Osteocyte (in vitro differentiated cells): ENCODE results near the gene LDLRAD2. TPM values are rescaled to one million over a fixed set of nuclear protein-coding genes. Genes with fewer than 3 reads are reported as not detected.

Experiments
- DNase-seq: peaks from one replicate; pipeline ENCODE4 v3.0.0; 2021; ENCODE audit warnings: mixed read lengths; ENCODE audit not compliant: unreplicated experiment; ENCODE audit errors: extremely low spot score
- H3K27ac Mint-ChIP-seq: one replicate; pipeline ENCODE4 v1.8.0; 2021; ENCODE audit warnings: mild to moderate bottlenecking, mixed read lengths; ENCODE audit not compliant: unreplicated experiment
- H3K27me3 Mint-ChIP-seq: one replicate; pipeline ENCODE4 v1.8.0; 2021; ENCODE audit warnings: mixed read lengths; ENCODE audit not compliant: unreplicated experiment
- H3K36me3 Mint-ChIP-seq: one replicate; pipeline ENCODE4 v1.8.0; 2021; ENCODE audit warnings: mixed read lengths; ENCODE audit not compliant: unreplicated experiment
- H3K4me1 Mint-ChIP-seq: one replicate; pipeline ENCODE4 v1.8.0; 2021; ENCODE audit warnings: mixed read lengths; ENCODE audit not compliant: unreplicated experiment
- H3K4me3 Mint-ChIP-seq: one replicate; pipeline ENCODE4 v1.8.0; 2021; ENCODE audit warnings: mild to moderate bottlenecking, moderate library complexity, mixed read lengths; ENCODE audit not compliant: unreplicated experiment
- H3K9me3 Mint-ChIP-seq: one replicate; pipeline ENCODE4 v1.8.0; 2021; ENCODE audit warnings: mixed read lengths; ENCODE audit not compliant: unreplicated experiment
- total RNA-seq: library from RNA; stranded (reverse); gene quantifications from 2 replicates; pipeline ENCODE4 v1.2.1, GENCODE V29; 2021
- TF ChIP-seq, protein P1 (sequence below): fragments of 200-600 bp; sonication (generic); IDR thresholded peaks from 2 replicates; pipeline ENCODE4 v1.5.0; 2021; ENCODE audit warnings: antibody characterized with exemption, mild to moderate bottlenecking, moderate library complexity

The LDLRAD2 gene
- total RNA-seq, 1 donor from 2014 or later: not detected

DNA sequence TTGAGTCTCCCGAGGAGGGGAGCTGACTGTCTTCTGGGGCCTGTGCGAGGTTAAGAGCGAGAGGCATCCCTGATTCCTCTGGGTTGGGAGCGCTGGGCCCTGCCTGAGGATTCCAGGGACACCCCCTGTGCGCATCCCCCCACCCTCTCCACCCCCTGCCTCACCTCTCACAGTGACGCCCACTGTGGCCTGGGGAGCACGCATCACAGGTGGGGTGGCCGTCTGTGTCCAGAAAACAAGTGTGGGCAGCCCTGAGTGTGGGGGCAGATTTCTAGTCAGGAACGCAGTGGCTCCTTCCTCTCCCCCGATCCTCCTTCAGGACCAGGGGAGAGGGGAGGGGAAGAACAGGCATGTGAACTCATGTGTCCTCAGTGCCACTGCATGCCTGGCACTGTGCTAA, 61.7 kb downstream of the LDLRAD2 start:
- H3K9me3 Mint-ChIP-seq: no peaks in the 10 kb centered on the region
- H3K27ac Mint-ChIP-seq: no peak overlapping the region
- TF ChIP-seq, protein P1, sequence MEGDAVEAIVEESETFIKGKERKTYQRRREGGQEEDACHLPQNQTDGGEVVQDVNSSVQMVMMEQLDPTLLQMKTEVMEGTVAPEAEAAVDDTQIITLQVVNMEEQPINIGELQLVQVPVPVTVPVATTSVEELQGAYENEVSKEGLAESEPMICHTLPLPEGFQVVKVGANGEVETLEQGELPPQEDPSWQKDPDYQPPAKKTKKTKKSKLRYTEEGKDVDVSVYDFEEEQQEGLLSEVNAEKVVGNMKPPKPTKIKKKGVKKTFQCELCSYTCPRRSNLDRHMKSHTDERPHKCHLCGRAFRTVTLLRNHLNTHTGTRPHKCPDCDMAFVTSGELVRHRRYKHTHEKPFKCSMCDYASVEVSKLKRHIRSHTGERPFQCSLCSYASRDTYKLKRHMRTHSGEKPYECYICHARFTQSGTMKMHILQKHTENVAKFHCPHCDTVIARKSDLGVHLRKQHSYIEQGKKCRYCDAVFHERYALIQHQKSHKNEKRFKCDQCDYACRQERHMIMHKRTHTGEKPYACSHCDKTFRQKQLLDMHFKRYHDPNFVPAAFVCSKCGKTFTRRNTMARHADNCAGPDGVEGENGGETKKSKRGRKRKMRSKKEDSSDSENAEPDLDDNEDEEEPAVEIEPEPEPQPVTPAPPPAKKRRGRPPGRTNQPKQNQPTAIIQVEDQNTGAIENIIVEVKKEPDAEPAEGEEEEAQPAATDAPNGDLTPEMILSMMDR: no peak
- H3K4me1 Mint-ChIP-seq: peaks cover 23% of the 10 kb centered on the region
- no peaks in the 10 kb centered on the region for H3K27me3 Mint-ChIP-seq
- no peak overlapping the region for H3K4me3 Mint-ChIP-seq
- DNase-seq: no peak
- peaks cover 28% of the 10 kb centered on the region for H3K36me3 Mint-ChIP-seq

DNA sequence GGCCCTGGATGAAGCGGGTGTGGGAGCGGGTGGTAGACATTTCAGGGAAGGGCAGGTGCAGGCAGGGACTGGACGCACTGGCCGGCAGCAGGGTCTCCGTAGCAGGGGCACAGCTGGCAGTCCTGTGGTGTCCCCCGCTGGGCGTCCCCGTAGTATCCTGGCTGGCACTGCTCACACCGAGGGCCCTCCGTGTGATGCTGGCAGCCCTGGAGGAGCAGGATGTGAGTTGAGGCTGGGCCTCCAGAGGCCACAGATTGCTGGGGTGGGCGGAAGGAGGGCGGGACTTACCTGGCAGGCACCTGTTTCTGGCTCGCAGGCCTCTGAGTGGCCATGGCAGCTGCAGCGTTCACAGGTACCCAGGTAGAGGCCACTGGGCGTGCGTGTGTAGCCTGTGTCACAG, 62.3 kb downstream of the LDLRAD2 start:
- peaks cover 19% of the 10 kb centered on the region for H3K4me1 Mint-ChIP-seq
- no peak overlapping the region for H3K27ac Mint-ChIP-seq
- no peak for DNase-seq
- no peaks in the 10 kb centered on the region for H3K9me3 Mint-ChIP-seq
- no peak overlapping the region for H3K4me3 Mint-ChIP-seq
- H3K27me3 Mint-ChIP-seq: no peaks in the 10 kb centered on the region
- TF ChIP-seq, protein P1: no peak
- H3K36me3 Mint-ChIP-seq: peaks cover 29% of the 10 kb centered on the region

Other genes starting within 250 kb of the LDLRAD2 start
- gene RAP1GAP, start 142.9 kb upstream of the LDLRAD2 start, total RNA-seq: 3.5 and 3.8 TPM in 2 replicates
- 71.4 and 73.6 TPM in 2 replicates for gene USP48, start 29.1 kb upstream of the LDLRAD2 start, total RNA-seq
- gene HSPG2, start 125.0 kb downstream of the LDLRAD2 start, total RNA-seq: 197 and 230 TPM in 2 replicates
- gene CELA3B, start 164.8 kb downstream of the LDLRAD2 start, total RNA-seq: not detected in 2 replicates
- gene CELA3A, start 189.4 kb downstream of the LDLRAD2 start, total RNA-seq: not detected in 2 replicates
- gene CDC42, start 240.4 kb downstream of the LDLRAD2 start, total RNA-seq: 214 and 216 TPM in 2 replicates